M059J (cell line): ENCODE measurements around the gene CELA2B. TPM values are rescaled to one million over a fixed set of nuclear protein-coding genes. Genes with fewer than 3 reads are reported as not detected.
"Not testable (repeated sequence)": the region's sequence is repeated elsewhere in the genome, so short reads cannot be mapped to it uniquely, and the experiment has no call there.

Experiments
- DNase-seq: peaks from one replicate; pipeline ENCODE4 v3.0.0-alpha.2; 2012; ENCODE audit warnings: low read depth
- total RNA-seq: library from RNA; depleted of rRNA; stranded (reverse); fragments of >200 nt; shearing (Covaris generic); gene quantifications from 2 replicates; pipeline ENCODE4 v1.2.3, GENCODE V29; 2014; rRNA removed

CELA2B gene
- total RNA-seq, result not detected in 2 replicates

DNA sequence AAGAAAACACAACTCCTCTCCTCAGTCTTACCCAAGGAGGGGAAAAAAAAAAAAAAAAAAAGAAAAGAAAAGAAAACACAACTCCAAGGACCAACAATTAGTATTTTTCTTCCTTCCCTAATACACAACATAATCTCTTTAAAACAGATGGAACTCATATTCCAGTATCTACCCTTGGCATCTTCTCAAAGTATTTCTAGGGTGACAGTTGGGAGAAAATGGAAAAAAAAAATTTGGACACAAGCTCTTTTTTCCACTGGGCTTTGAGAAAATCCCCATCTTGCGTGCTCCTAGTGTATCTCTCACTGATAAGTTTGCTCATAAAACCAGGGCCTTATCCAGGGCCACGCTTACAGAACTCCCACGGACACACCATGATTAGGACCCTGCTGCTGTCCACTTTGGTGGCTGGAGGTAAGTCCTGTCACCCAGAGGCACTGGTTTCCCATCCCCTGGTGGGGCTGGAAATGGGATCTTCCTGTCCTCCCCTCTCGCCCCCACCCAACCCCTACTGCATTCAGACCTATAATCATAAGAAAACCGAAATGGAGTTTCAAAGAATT is at the start of gene CELA2B:
Gene CELA2B, plus strand, starts transcription at position 353 of the 563 bp plus-strand sequence. Its CDS starts 22 bp downstream, at position 375.
- DNase-seq, result no peak

DNA sequence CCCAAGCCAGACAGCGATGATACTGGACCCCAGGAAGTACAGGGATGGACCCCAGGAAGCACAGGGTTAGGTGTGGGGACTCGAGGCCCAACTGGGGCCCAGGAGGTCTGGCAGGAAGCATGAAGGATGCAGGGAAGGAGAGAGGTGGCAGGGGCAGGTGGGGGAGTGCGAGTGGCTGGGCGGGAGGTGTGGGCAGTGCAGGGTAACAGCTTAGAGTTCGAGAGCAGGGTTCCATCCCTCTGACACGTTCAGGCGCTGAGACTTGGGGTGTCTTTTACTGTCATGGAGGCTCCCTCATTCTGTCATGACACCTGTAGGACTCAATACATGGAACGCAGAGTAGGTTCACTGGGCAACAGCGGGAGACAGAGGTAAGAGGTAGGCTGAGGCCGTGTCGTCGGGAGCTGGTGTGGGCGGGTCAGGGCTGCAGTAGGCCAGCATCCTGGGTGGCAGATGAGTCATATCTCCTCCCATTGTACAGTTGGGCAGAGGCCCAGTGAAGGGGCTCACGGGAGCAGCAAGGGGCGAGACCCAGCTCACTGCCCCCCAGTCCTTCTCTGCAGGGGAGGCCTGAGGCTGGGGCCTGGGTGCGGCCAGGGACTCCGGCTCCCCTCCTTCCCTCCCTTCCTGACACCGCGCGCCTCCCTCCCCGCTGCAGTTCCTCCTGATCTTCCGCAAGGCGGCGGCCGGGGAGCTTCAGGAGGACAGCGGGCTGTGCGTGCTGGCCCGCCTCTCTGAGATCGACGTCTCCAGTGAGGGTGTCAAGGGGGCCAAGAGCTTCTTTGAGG is 49.2 kb upstream of the CELA2B start:
- DNase-seq, result peak; percentile 43

DNA sequence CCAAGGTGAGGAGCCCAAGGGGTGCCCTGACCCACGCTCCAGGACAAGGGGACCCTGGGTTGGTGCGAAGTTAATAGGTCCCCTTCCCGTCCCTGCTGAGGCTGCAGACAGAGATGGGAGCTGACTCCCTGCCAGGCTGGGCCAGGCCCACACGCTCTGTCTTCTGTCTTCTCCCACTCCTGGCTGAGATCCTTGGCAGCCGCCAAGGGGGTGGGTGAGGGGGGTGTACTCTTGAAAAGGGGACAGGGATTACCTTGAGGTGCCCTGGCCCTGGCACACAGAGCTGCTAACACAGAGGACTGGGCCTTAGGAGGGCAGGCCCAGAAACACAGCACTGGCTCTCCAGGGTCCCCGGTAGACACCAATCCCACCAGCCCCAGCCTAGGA is 48.6 kb upstream of the CELA2B start:
- DNase-seq, result no peak

DNA sequence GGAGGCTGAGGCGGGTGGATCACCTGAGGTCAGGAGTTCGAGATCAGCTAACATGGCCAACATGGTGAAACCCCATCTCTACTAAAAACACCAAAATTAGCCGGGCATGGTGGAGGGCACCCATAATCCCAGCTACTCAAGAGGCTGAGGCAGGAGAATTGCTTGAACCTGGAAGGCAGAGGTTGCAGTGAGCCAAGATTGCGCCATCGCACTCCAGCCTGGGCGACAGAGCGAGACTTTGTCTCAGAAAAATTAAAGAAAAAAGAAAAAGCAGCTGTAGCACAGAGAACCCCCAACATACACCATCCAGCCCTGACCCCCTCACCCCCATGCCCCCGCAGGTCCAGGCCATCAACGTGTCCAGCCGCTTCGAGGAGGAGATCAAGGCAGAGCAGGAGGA is 47.7 kb upstream of the CELA2B start:
- not testable (repeated sequence) for DNase-seq

DNA sequence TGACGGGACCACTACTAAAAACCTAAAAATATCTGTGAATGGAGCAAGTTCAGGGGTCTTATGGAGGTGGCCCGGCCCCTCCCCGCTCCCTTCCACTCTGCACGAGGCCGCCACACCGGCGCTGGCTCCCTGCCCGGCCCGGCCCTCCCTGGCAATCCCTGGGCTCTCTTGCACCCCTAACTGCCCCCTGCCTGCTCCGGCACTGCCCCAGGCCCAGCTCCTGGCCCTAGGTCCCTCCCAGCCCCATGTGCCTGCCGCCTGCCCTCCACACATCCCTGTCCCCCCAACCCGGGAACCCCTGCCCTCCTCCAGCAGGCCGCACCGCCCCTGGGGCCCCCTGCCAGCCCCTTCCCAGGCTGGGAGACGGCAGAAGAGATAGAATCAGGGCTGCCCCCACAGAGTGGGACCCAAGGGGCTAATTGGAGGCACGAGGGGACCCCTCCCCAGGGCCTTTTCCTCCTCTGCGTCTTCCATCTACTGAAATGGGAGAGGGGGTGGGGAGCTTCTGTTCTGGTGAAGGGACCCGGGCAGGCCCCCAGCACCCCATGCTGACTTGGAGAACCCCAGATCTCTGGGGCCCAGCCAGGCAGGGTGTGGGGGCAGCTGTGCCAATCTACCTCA is 47.0 kb upstream of the CELA2B start:
- DNase-seq, result no peak

DNA sequence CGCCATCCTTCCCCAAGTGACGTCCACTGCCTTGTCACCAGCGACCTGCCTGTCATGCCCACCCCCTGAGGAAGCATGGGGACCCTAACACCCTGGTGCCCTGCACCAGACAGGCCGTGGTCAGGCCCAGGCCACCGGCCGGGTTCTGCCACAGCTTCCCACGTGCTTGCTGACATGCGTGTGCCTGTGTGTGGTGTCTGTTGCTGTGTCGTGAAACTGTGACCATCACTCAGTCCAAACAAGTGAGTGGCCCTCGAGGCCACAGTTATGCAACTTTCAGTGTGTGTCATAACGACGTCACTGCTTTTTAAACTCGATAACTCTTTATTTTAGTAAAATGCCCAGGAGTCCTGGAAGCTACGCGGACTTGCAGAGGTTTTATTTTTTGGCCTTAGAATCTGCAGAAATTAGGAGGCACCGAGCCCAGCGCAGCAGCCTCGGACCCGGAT is 46.2 kb upstream of the CELA2B start:
- peak; percentile 83 for DNase-seq

DNA sequence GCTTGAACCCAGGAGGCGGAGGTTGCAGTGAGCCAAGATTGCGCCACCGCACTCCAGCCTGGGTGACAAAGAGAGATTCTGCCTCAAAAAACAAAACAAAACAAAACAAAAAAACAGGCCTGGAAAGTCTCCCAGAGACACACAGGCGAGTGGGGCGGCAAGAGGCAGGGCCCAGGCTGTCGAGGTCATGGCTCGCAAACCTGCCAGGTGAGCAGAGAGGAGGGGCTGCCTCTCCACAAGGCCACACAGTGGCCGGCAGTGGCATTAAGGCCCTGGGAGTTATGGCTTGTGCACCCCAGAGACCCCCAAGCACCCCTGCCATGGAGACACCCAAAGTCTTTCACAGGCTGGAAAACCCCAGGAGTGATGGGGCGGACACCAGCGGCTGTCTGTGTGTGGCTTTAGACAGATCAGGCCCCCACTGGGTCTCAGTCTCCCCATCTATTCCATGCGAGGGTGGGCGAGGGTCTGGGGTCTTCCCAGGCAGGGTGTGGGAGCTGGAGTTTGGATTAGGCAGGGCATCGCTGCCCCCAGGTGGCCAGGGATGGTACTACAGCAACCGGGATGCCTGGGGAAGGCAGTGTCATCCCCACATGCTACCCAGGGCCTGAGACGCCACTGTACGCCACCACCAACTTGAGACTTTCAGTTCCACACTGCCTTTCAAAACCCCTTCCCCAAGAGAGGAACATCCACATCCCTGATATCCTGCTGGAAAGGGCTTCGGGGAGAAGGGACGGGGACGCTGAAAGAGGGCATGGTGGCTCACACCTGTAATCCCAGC is 44.9 kb upstream of the CELA2B start:
- DNase-seq, result no peak

DNA sequence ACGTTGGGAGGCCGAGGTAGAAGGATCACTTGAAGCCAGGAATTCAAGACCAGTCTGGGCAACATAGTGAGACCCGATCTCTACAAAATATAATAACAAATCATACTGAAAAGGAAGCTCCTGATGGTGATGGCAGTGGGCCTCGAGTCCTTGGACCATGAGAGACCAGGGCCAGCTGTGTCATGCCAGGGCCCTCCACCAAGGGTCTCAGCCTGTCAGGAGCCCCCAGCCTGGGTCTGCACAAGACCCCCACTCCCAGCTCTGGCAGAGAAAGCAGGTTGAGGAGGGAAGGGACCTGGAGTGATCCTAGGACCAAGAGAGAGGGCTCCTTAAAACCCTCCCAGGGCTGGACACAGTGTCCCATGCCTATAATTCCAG is 44.3 kb upstream of the CELA2B start:
- DNase-seq, result no peak

DNA sequence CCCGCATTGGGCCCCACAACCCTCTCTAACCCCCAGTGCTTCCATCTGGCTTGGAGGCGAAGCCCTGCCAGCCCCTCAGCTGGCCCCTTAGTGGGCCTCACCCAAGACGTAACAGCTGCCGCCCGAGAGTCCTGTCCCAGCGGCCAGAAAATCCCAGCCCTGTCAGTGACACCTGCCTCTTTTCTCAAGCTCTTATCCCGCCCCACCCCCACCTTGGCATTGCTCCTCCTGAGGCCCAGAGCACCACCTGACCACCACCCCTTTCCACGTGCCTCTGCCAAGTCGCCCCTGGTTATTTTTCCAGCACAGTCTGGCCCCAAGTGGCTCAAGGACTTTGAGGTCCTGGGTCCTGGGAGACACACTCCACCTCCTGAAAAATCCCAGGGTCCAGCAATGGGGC is 43.6 kb upstream of the CELA2B start:
- no peak for DNase-seq

DNA sequence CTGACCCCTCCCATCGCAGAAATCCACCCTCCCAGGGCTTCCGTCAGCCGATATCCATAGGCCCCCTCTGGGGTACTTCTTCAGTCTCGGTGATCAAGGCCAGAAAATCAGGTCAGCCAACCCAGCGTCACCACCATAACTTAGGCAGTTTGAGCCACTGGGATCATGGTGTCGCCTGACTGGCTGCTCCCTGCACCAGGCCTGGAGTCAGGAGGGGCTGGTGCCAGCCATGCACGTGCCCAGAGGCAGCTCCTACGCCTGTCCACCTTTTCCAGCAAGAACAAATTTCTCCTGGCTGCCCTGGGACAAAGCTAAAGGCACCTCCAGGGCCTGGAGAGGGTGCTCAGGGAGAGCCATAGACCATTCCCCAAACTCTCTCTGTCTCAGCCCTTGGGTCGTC is 42.4 kb upstream of the CELA2B start:
- DNase-seq, result no peak

DNA sequence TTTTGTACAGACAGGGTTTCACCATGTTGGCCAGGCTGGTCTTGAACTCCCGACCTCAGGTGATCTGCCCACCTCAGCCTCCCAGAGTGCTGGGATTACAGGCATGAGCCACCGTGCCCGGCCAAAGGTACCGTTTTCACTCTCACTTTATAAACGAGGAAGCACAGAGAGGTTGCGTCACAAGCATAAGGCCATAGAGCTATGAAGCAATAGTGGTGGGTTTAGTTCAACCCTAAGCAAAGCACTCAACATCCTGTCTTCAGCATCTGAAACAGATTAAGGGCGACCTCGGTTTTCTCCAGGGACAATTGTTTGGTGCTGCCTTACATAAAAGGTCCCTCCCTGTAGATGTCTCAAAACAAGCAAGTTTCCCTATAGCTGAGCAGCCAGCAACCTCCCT is 41.2 kb upstream of the CELA2B start:
- not testable (repeated sequence) for DNase-seq

DNA sequence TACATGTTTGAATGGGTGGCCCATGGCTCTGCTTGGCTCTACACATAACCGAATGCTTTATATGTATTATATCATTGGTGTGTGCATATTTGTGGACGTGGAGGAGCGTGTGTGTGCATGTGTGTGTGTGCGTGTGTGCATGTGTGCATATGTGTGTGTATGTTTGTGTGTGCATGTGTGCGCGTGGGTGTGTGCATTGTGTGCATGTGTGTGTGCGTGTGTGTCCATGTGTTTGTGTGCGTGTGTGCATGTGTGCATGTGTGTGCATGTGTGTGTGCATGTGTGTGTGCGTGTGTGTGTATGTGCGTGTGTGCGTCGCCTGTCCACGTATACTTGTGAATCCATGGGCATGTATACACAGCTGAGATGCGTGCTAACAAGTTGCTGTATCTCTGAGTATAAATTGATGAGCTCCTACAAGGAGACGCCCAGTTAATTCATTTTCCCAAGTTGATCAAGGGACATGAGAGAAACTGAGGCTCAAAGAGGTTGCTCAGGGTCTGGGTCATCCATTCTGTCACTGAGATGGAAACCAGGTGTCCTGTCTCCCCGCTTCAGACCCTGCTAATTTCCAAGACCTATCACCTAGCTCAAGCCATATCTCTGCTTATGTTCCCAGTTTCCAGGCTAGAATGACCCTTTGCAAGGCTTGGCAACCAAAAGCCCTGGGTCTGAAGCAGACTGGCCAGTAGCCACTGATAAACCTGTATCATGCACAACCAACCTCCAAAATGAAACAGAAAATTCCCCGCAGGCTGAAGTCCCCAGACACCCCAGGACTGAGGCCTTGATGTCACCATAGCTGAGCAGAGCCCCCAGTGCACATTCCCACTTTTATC is 40.4 kb upstream of the CELA2B start:
- no peak for DNase-seq

DNA sequence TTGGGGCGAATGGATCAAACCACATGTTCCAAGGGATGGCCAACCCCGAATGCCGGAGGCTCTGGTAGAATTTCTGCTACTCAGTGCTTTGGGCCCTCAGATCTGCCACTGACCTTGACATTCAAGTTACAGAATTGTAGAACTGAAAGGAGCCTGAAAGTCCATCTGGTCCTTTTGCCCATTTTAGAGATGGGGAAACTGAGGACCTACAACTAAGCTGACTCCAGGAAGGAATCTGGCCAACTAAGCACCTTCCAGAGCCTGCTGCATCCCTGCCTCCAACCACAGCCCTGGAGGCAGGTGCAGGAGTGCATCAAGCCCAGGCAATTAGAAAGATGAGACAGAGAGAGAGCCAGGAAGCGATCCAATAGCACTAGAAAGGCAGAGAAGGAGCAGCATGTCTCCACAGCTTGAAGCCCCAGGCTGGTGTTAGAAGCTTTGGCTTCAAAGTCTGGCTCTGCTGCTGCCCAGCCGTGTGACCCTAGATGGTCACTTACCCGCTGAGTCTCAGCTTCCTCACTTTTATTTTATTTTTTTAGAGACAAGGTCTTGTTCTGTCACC is 38.9 kb upstream of the CELA2B start:
- no peak for DNase-seq

DNA sequence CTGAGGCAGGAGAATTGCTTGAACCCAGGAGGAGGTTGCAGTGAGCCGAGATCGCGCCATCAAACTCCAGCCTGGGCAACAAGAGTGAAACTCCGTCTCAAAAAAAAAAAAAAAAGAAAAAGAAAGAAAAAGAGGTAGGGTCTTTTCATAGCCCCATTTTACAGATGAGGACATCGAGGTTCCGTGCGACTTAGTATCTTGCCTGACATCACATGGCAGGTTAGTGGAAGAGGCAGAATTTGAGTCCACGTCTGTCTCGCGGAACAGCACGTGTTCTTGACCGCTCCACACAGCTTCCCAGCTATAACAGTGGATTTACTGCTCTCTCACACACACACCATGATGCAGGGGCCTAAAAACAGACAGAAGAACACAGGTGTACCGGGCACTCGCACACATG is 36.6 kb upstream of the CELA2B start:
- DNase-seq, result no peak

DNA sequence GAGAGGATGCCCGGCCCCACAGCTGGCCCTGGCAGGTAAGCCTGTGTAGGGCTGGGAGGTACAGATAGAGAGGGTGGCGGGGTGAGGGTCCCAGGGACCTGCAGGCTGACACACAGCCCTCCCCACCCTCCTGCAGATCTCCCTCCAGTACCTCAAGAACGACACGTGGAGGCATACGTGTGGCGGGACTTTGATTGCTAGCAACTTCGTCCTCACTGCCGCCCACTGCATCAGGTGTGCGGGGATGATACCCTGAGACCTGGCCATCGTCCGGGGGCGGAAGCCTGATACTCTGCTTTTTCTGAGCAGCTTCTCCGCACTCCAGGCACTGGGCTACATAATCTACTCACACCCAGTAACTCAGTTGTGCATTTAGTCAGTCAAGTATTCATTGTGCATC is 35.5 kb upstream of the CELA2B start:
- no peak for DNase-seq

DNA sequence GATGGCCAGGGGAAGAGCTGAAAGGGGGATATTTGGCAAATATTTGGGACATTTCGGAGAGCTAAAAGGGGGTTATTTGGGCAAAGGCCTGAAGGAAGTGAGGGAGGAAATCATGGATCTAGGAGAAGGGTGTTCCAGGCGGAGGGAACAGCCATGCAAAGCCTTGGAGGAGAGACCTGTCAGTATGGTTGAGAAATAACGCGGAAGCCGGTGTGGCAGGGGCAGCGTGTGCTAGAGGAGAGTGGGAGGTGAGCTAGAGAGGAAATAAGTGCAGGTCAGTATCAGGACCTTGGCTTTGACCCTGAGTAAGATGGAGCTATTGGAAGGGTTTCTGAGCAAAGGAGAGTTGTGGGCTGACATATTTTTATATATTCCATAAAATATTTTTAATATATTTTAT is 34.7 kb upstream of the CELA2B start:
- DNase-seq, result no peak

DNA sequence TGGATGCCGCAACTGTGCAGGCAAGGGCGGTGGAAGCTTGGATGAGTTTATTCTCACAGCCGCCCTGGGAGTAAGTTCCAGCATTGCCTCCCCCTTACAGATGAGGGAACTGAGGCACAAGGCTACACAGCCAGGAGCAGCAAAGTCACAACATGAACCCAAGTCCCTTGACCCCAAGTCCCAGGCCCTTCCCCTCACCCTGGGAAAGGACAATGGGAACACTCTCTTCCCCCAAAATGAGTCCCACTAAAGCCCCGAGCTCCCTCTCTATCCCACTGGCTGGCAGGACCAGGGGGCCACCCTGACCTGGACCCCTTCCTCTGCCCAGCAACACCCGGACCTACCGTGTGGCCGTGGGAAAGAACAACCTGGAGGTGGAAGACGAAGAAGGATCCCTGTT is 33.8 kb upstream of the CELA2B start:
- no peak for DNase-seq

DNA sequence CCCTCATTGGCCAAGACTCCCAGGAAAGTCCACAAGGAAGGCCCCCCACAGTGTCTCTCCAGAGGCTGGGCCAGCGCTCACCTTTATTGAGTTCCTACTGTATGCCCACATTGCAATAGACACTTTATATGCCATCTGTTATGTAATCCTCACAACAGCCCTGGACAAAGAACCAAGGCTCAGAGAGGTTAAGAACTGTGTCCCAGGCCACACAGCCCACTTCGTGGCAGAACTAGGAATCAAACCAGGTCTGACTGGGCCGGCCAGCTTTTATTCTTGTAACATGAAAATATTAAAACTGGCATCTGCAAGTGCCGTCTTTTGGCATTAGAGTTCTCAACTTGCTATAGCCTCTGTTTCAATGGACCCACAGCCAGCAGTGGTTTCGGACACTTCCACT is 33.1 kb upstream of the CELA2B start:
- DNase-seq, result no peak

DNA sequence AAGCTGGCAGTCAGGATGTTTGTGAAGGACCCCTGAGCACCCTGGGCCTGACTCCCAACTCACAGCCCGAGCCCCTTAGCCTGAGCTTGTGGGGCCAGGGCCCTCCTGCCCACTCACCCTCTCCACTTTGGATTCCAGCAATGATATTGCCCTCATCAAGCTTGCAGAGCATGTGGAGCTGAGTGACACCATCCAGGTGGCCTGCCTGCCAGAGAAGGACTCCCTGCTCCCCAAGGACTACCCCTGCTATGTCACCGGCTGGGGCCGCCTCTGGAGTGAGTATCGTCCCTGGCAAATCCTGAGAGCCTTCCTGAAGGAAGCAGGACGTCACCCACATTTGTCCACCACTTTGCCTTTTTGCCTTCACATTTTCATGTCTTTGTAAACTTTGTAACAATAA is 32.6 kb upstream of the CELA2B start:
- no peak for DNase-seq

DNA sequence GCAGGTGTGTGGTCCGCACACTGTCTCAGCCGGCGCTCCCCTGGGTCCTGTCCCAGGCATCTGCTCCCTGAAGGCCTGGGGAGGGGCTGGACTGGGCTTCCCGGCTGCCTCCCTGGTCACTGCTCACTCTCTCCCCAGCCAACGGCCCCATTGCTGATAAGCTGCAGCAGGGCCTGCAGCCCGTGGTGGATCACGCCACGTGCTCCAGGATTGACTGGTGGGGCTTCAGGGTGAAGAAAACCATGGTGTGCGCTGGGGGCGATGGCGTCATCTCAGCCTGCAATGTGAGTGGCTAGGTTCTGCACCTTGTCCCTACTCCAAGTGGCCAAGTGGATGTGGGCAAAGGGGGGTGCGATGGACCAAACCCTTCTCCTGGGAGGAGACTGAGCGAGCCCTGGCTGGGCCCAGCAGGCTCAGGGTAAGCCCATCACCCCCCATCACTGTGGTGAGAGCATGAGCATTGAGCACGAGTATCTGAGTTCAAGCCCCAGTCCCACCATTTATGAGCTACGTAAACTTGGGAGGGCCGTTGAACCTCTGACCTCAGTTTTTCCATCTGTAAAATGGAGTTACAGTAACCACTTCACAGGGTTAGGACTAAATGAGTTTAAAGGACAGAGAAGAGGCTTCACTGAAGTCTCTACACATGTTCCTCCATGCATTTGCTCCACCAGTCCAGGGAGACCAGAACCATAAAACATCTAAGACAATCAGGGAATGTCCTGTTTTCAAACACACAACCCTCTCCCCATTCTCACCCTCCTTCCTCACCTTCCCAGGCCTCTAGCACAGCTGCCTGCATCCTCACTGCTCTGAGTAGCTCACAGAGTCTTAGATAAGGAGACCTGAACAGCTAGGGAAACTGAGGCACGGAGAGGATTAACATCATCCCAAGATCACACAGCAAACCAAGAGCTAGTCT is 31.2 kb upstream of the CELA2B start:
- no peak for DNase-seq
